Keratinocyte (primary cell): Measurements from ENCODE around the gene MAP3K9. TPM values are rescaled to one million over a fixed set of nuclear protein-coding genes. Genes with fewer than 3 reads are reported as not detected.

Experiments used
- DNase-seq: peaks from one replicate; pipeline ENCODE4 v3.0.0-alpha.2; 2011; ENCODE audit warnings: low read depth, missing footprints, low spot score
- FAIRE-seq: peaks from 2 replicates; lab custom pipeline; 2011; peaks lifted over from hg19 to GRCh38; lab: Jason Lieb, UNC
- H2AFZ ChIP-seq: 2 replicates; pipeline ENCODE4 v1.6.0; 2012; ENCODE audit warnings: low read length, control low read depth, inconsistent platforms; ENCODE audit not compliant: control insufficient read depth
- H3K27ac ChIP-seq: 2 replicates; pipeline ENCODE4 v1.5.1; 2011; ENCODE audit warnings: low read length; ENCODE audit not compliant: control insufficient read depth, insufficient read depth
- H3K27me3 ChIP-seq: 3 replicates; pipeline ENCODE4 v1.6.0; 2011; ENCODE audit warnings: low read length; ENCODE audit not compliant: control insufficient read depth, insufficient read depth; ENCODE audit errors: extremely low read depth
- H3K36me3 ChIP-seq, 2 experiments: 2 replicates in 1 of 2; 3 replicates in 1 of 2; pipeline ENCODE4 v1.5.1; 2011; ENCODE audit warnings: low read length in 2 of 2, mild to moderate bottlenecking in 1 of 2; ENCODE audit not compliant: control insufficient read depth in 2 of 2, insufficient read depth in 2 of 2; ENCODE audit errors: extremely low read depth in 1 of 2
- H3K4me1 ChIP-seq: 3 replicates; pipeline ENCODE4 v1.5.1; 2011; ENCODE audit warnings: low read length; ENCODE audit not compliant: control insufficient read depth, insufficient read depth; ENCODE audit errors: extremely low read depth
- H3K4me2 ChIP-seq: 3 replicates; pipeline ENCODE4 v1.6.0; 2011; ENCODE audit warnings: low read depth, low read length; ENCODE audit not compliant: control insufficient read depth, insufficient read depth; ENCODE audit errors: extremely low read depth
- H3K4me3 ChIP-seq, 3 experiments: fragments of 200-600 bp in 1 of 3; sonication (generic) in 1 of 3; 2 replicates in 2 of 3; 3 replicates in 1 of 3; pipeline ENCODE4 v1.5.1; 2011 to 2016; ENCODE audit warnings: low read length in 3 of 3, mild to moderate bottlenecking in 3 of 3, control low read depth in 2 of 3, inconsistent platforms in 1 of 3, low read depth in 1 of 3, mixed read lengths in 1 of 3, mixed run types in 1 of 3, moderate library complexity in 1 of 3; ENCODE audit not compliant: control insufficient read depth in 2 of 3, insufficient read depth in 2 of 3; ENCODE audit errors: extremely low read depth in 1 of 3
- H3K79me2 ChIP-seq: 2 replicates; pipeline ENCODE4 v1.6.0; 2012; ENCODE audit warnings: low read length; ENCODE audit not compliant: control insufficient read depth, insufficient read depth
- H3K9ac ChIP-seq: 3 replicates; pipeline ENCODE4 v1.6.0; 2011; ENCODE audit warnings: low read length; ENCODE audit not compliant: control insufficient read depth, insufficient read depth; ENCODE audit errors: extremely low read depth
- H3K9me1 ChIP-seq: 3 replicates; pipeline ENCODE4 v1.6.0; 2011; ENCODE audit warnings: low read length; ENCODE audit not compliant: control insufficient read depth, insufficient read depth; ENCODE audit errors: extremely low read depth
- H3K9me3 ChIP-seq: 2 replicates; pipeline ENCODE4 v1.5.1; 2012; ENCODE audit warnings: low read depth, low read length; ENCODE audit not compliant: control insufficient read depth
- H4K20me1 ChIP-seq: 3 replicates; pipeline ENCODE4 v1.6.0; 2011; ENCODE audit warnings: low read length; ENCODE audit not compliant: control insufficient read depth, insufficient read depth; ENCODE audit errors: extremely low read depth
- CTCF ChIP-seq, 3 experiments: IDR thresholded peaks in 1 of 3; conservative IDR thresholded peaks in 1 of 3; optimal IDR thresholded peaks in 1 of 3; 2 replicates in 2 of 3; 3 replicates in 1 of 3; pipeline versions ENCODE3 to v1.5.1; 2011; ENCODE audit warnings: low read length in 3 of 3, mild to moderate bottlenecking in 3 of 3, moderate library complexity in 2 of 3, control low read depth in 1 of 3, inconsistent platforms in 1 of 3; ENCODE audit not compliant: insufficient read depth in 2 of 3; ENCODE audit errors: extremely low read depth in 1 of 3
- EZH2 ChIP-seq: IDR thresholded peaks from one replicate; pipeline ENCODE4 v1.6.1; 2012; ENCODE audit warnings: inconsistent platforms, mild to moderate bottlenecking, low read length, moderate library complexity
- dilution Hi-C: fragments of 300-500 bp; cut with MboI; formaldehyde crosslinking; loops from one replicate; pipeline ENCODE4 v1.7.0; 2020; ENCODE audit warnings: low sequenced_read_pairs; ENCODE audit not compliant: extremely low pct_ligation_motif_present
- polyA plus RNA-seq, 5 experiments: library from polyadenylated mRNA; depleted of rRNA in 3 of 5; stranded (reverse) in 3 of 5; stranded (forward) in 1 of 5; unstranded in 1 of 5; fragments of >200 nt; gene quantifications; 1 replicate in 1 of 5; 2 replicates in 3 of 5; 3 replicates in 1 of 5; pipeline versions ENCODE4 v1.2.1 to v1.2.3, GENCODE V29; 2011 to 2012; ENCODE audit warnings: missing spikeins in 2 of 5, low read depth in 1 of 5, low replicate concordance in 1 of 5

MAP3K9 gene
- polyA plus RNA-seq, 1 donor (not counting 4 experiments of a cell fraction or from before 2014, with no cell fraction given) = 7.2 TPM

GRCh38 chr14:70759398-70759797 lies 49.9 kb downstream of the MAP3K9 start:
- no peak overlapping the region for H3K27ac ChIP-seq
- TF ChIP-seq CTCF (optimal IDR thresholded peaks at IDR 0.05 in 1 of 3, IDR thresholded peaks at IDR 0.05 in 1 of 3, conservative IDR thresholded peaks at IDR 0.05 in 1 of 3; ENCODE audit: extremely low read depth in 1 of 3, insufficient read depth in 2 of 3, low read length in 3 of 3) (no peak), EZH2 (no peak)
- H4K20me1 ChIP-seq = no peaks in the 10 kb centered on the region
- no peak overlapping the region for H3K9ac ChIP-seq
- H3K4me3 ChIP-seq = no peak overlapping the region
- H3K9me1 ChIP-seq = no peaks in the 10 kb centered on the region
- dilution Hi-C loops = no loop called here
- no peak overlapping the region for H2AFZ ChIP-seq
- H3K4me2 ChIP-seq = no peak overlapping the region
- H3K9me3 ChIP-seq = no peaks in the 10 kb centered on the region
- H3K4me1 ChIP-seq = peaks cover 25% of the 10 kb centered on the region
- no peak for FAIRE-seq
- DNase-seq = no peak
- H3K36me3 ChIP-seq = peaks cover 6 to 22% of the 10 kb centered on the region in 2 experiments
- H3K79me2 ChIP-seq = peaks cover 19% of the 10 kb centered on the region
- H3K27me3 ChIP-seq = no peaks in the 10 kb centered on the region

GRCh38 chr14:70755655-70756054 lies 53.7 kb downstream of the MAP3K9 start:
- H3K36me3 ChIP-seq = peaks cover under 1 to 35% of the 10 kb centered on the region in 2 experiments
- no peaks in the 10 kb centered on the region for H3K27me3 ChIP-seq
- H3K9me1 ChIP-seq = no peaks in the 10 kb centered on the region
- no peaks in the 10 kb centered on the region for H3K9me3 ChIP-seq
- dilution Hi-C loops = no loop called here
- peak overlapping the region; percentile 73 for H3K4me2 ChIP-seq
- H2AFZ ChIP-seq = no peak overlapping the region
- DNase-seq (peak; percentile 75), FAIRE-seq (no peak)
- H3K79me2 ChIP-seq = peaks cover 6% of the 10 kb centered on the region
- H3K4me1 ChIP-seq = peaks cover 27% of the 10 kb centered on the region
- H3K9ac ChIP-seq = peak overlapping the region; percentile 35
- peak overlapping the region in 2 of 3 experiments; percentile 28 to 34 for H3K4me3 ChIP-seq
- TF ChIP-seq EZH2 = no peak
- no peak for TF ChIP-seq CTCF (optimal IDR thresholded peaks at IDR 0.05 in 1 of 3, IDR thresholded peaks at IDR 0.05 in 1 of 3, conservative IDR thresholded peaks at IDR 0.05 in 1 of 3; ENCODE audit: extremely low read depth in 1 of 3, insufficient read depth in 2 of 3, low read length in 3 of 3)
- H4K20me1 ChIP-seq = no peaks in the 10 kb centered on the region
- peak overlapping the region; percentile 79 for H3K27ac ChIP-seq
